Parathyroid adenoma (tissue), 2 donors: ENCODE results near the gene CHST8.

Experiments used
- H2AFZ ChIP-seq: fragments of 300-600 bp; sonication (generic); one replicate; pipeline ENCODE4 v1.7.0; 2017; ENCODE audit warnings: antibody characterized with exemption, mild to moderate bottlenecking
- H3K27ac ChIP-seq: fragments of 300-600 bp; sonication (generic); one replicate; pipeline ENCODE4 v1.7.0; 2017
- H3K27me3 ChIP-seq: fragments of 300-600 bp; sonication (generic); one replicate; pipeline ENCODE4 v1.7.0; 2017; ENCODE audit warnings: low read length; ENCODE audit not compliant: control insufficient read depth, insufficient read depth
- H3K36me3 ChIP-seq: fragments of 300-600 bp; sonication (generic); one replicate; pipeline ENCODE4 v1.7.0; 2017; ENCODE audit warnings: low read length; ENCODE audit not compliant: control insufficient read depth, insufficient read depth
- H3K4me1 ChIP-seq: fragments of 300-600 bp; sonication (generic); one replicate; pipeline ENCODE4 v1.7.0; 2017; ENCODE audit warnings: control low read depth
- H3K4me2 ChIP-seq: fragments of 300-600 bp; sonication (generic); one replicate; pipeline ENCODE4 v1.7.0; 2017; ENCODE audit warnings: low read length
- H3K4me3 ChIP-seq: fragments of 300-600 bp; sonication (generic); one replicate; pipeline ENCODE4 v1.7.0; 2017; ENCODE audit warnings: low read depth, low read length
- H3K79me2 ChIP-seq: fragments of 300-600 bp; sonication (generic); one replicate; pipeline ENCODE4 v1.7.0; 2017; ENCODE audit warnings: control low read depth
- H3K9ac ChIP-seq: fragments of 300-600 bp; sonication (generic); one replicate; pipeline ENCODE4 v1.7.0; 2017; ENCODE audit warnings: mild to moderate bottlenecking
- H3K9me3 ChIP-seq: fragments of 300-600 bp; sonication (generic); one replicate; pipeline ENCODE4 v1.7.0; 2017; ENCODE audit warnings: low read length; ENCODE audit not compliant: control insufficient read depth
- TF ChIP-seq, protein P1 (sequence below): fragments of 300-600 bp; sonication (generic); IDR thresholded peaks from one replicate; pipeline ENCODE4 v1.7.0; 2017; ENCODE audit warnings: antibody characterized with exemption, mild to moderate bottlenecking
- donor health status: primary hyperparathyroidism.

Gene CHST8

GRCh38 chr19:33646306-33646705 is 24.6 kb downstream of the CHST8 start:
- no peak overlapping the region for H3K9ac ChIP-seq
- no peaks in the 10 kb centered on the region for H3K4me1 ChIP-seq
- H3K4me2 ChIP-seq = no peak overlapping the region
- H3K27ac ChIP-seq = no peak overlapping the region
- no peaks in the 10 kb centered on the region for H3K36me3 ChIP-seq
- H2AFZ ChIP-seq = no peak overlapping the region
- H3K4me3 ChIP-seq = no peak overlapping the region
- TF ChIP-seq, protein P1, sequence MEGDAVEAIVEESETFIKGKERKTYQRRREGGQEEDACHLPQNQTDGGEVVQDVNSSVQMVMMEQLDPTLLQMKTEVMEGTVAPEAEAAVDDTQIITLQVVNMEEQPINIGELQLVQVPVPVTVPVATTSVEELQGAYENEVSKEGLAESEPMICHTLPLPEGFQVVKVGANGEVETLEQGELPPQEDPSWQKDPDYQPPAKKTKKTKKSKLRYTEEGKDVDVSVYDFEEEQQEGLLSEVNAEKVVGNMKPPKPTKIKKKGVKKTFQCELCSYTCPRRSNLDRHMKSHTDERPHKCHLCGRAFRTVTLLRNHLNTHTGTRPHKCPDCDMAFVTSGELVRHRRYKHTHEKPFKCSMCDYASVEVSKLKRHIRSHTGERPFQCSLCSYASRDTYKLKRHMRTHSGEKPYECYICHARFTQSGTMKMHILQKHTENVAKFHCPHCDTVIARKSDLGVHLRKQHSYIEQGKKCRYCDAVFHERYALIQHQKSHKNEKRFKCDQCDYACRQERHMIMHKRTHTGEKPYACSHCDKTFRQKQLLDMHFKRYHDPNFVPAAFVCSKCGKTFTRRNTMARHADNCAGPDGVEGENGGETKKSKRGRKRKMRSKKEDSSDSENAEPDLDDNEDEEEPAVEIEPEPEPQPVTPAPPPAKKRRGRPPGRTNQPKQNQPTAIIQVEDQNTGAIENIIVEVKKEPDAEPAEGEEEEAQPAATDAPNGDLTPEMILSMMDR = no peak
- no peaks in the 10 kb centered on the region for H3K9me3 ChIP-seq
- no peaks in the 10 kb centered on the region for H3K79me2 ChIP-seq
- no peaks in the 10 kb centered on the region for H3K27me3 ChIP-seq

DNA sequence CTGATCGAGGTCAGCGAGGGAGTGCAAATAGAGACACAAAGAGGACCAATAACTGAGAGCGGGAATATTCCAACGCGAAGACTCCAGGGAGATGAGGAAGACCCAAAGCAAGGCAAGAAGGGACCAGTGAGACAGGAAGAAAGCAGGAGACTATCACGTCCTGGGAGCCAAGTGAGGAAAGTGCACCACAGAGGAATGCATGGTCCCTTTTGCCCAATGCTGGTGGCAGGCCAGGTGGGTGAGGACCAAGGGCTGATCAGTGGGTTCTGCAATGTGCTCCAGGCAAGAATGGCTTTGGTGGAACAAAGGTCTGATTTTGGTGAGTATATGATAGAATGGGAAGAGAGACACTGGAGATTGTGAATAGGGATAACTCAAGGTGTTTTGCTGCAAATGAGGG is 25.4 kb downstream of the CHST8 start:
- Histone ChIP-seq H3K79me2 (no peaks in the 10 kb centered on the region), H3K4me1 (no peaks in the 10 kb centered on the region), H3K4me2 (no peak overlapping the region), H2AFZ (no peak overlapping the region), H3K27me3 (no peaks in the 10 kb centered on the region), H3K9me3 (no peaks in the 10 kb centered on the region), H3K36me3 (no peaks in the 10 kb centered on the region), H3K27ac (no peak overlapping the region), H3K4me3 (no peak overlapping the region), H3K9ac (no peak overlapping the region)
- TF ChIP-seq, protein P1 = no peak

DNA sequence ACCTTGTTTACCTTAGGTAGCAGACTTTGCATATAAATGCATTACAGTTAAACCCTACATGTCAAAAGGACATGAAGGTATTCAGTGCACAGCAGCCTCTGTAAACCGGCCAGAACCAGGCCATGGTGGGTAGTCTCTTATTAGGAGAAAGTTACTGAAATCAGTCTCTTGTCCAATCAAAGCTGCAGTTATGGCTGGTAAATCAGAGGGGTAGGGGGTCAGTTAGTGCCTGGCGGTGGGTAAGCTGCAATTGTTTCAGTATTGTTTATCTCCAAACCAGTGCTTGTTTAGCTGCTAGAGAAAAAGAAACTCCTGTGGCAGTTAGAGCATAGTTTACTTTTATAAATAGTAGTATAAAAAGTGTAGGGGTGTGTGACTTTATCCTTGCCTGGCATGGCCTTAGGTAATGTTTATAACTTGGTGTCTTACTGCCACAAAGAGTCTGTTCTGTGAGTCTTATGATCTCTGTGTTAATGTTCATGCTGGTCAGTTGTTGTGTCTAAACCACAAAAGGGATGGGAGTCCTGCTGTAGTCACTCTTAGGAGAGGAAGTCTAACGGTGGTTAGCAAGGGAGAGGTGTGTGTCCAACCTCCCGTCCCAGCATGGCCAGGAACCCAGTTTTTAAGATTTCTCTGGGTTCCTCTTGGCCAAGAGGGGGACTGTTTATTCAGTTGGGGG is 28.0 kb downstream of the CHST8 start:
- no peak overlapping the region for H3K4me3 ChIP-seq
- H2AFZ ChIP-seq = no peak overlapping the region
- no peaks in the 10 kb centered on the region for H3K4me1 ChIP-seq
- H3K9ac ChIP-seq = no peak overlapping the region
- no peak overlapping the region for H3K4me2 ChIP-seq
- no peaks in the 10 kb centered on the region for H3K27me3 ChIP-seq
- no peaks in the 10 kb centered on the region for H3K9me3 ChIP-seq
- no peak overlapping the region for H3K27ac ChIP-seq
- H3K79me2 ChIP-seq = no peaks in the 10 kb centered on the region
- TF ChIP-seq, protein P1 = no peak
- no peaks in the 10 kb centered on the region for H3K36me3 ChIP-seq

DNA sequence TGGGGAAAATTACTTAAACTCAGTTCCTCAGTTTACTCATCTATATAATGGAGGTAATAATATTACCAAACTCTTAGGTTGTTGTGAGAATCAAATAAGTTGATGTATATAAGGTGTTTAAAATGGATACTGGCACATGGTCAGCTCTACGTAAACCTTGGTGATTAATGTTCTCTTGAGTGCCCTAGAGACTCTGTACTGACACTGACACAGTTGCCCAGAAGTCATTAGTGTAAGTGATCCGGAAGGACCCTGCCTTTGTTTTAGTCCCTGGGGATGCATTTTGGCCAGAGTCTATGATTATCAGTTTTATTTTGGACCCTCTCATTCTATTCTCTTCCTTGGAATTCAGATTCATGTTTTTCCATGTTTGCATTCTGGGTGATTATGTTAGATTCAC is 31.9 kb downstream of the CHST8 start:
- TF ChIP-seq, protein P1 = no peak
- H3K36me3 ChIP-seq = no peaks in the 10 kb centered on the region
- no peaks in the 10 kb centered on the region for H3K9me3 ChIP-seq
- H3K27me3 ChIP-seq = no peaks in the 10 kb centered on the region
- H2AFZ ChIP-seq = no peak overlapping the region
- H3K9ac ChIP-seq = no peak overlapping the region
- no peak overlapping the region for H3K27ac ChIP-seq
- H3K4me1 ChIP-seq = no peaks in the 10 kb centered on the region
- H3K79me2 ChIP-seq = no peaks in the 10 kb centered on the region
- H3K4me2 ChIP-seq = no peak overlapping the region
- no peak overlapping the region for H3K4me3 ChIP-seq

DNA sequence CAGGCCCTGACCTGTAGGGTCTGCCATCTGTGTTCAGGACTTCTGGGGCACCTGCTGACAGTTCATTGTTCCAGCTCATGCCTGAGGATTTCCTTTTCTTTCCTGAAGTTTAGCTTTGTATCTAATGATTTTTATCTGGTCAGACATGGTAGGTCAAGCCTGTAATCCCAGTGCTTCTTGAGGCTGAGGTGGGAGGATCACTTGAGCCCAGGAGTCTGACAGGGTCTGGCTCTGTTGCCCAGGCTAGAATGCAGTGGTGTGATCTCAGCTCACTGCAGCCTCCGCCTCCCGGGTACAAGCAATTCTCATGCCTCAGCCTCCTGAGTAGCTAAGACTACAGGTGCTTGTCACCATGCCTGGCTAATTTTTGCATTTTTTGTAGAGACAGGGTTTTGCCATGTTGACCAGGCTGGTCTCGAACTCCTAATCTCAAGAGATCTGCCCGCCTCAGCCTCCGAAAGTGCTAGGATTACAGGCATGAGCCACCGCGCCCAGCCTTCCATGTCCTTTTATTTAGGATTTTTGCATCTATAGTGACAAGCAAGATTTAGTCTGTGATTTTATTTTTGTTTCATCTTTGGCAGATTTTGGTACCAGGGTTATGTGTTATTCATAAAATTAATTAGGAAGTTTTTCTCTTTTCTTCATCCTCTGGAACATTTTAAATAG is 33.2 kb downstream of the CHST8 start:
- H3K27me3 ChIP-seq = no peaks in the 10 kb centered on the region
- no peak overlapping the region for H3K4me2 ChIP-seq
- H3K4me1 ChIP-seq = no peaks in the 10 kb centered on the region
- H3K9ac ChIP-seq = no peak overlapping the region
- H3K27ac ChIP-seq = no peak overlapping the region
- H3K4me3 ChIP-seq = no peak overlapping the region
- H3K79me2 ChIP-seq = no peaks in the 10 kb centered on the region
- H3K9me3 ChIP-seq = no peaks in the 10 kb centered on the region
- H2AFZ ChIP-seq = no peak overlapping the region
- TF ChIP-seq, protein P1 = no peak
- H3K36me3 ChIP-seq = no peaks in the 10 kb centered on the region
